HS-5 (cell line): Measurements from ENCODE around the gene LTBP3.
"Not testable (repeated sequence)": the region's sequence is repeated elsewhere in the genome, so short reads cannot be mapped to it uniquely, and the experiment has no call there.

ENCODE experiments used
- DNase-seq: peaks from one replicate; pipeline ENCODE4 v3.0.0-alpha.2; 2012; ENCODE audit warnings: low read depth

The LTBP3 gene

GRCh38 chr11:65536412-65537295 lies 21.5 kb downstream of the LTBP3 start:
- no peak for DNase-seq

DNA sequence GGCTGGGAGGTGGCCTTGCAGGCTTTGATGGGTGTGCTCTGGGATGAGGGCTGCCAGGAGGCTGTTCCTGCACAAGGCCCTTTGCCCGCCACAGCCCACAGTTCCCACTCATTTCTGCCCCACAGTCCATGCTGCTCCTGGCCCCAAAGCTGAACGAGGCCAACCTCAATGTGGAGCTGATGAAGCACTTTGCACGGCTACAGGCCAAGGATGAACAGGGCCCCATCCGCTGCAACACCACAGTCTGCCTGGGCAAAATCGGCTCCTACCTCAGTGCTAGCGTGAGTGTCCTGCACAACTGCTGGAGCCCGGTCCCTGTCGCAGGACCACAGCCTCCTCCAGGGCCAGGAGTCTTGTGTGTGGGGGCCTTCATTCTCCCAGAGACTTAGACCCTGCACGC lies 23.1 kb downstream of the LTBP3 start:
- DNase-seq = no peak

- no peak for DNase-seq
Measured at GRCh38 chr11:65532388-65533064, 25.6 kb downstream of the LTBP3 start.

DNA sequence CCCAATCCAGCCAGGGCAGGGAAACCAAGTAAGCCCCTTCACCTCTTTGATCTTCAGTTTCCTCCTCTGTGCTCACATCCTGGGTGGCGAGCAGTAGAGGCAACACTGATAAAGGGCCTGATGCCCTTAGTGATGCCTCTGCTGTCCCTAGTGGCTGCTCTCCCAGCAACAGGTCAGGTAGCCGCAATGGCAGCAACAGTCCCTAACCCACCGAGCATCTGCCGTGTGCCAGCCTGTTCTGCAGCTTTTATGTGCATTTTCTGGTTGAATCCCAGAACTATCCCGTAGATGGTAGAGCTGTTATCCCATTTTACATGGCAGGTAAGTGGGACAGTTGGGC lies 28.0 kb downstream of the LTBP3 start:
- DNase-seq = no peak

DNA sequence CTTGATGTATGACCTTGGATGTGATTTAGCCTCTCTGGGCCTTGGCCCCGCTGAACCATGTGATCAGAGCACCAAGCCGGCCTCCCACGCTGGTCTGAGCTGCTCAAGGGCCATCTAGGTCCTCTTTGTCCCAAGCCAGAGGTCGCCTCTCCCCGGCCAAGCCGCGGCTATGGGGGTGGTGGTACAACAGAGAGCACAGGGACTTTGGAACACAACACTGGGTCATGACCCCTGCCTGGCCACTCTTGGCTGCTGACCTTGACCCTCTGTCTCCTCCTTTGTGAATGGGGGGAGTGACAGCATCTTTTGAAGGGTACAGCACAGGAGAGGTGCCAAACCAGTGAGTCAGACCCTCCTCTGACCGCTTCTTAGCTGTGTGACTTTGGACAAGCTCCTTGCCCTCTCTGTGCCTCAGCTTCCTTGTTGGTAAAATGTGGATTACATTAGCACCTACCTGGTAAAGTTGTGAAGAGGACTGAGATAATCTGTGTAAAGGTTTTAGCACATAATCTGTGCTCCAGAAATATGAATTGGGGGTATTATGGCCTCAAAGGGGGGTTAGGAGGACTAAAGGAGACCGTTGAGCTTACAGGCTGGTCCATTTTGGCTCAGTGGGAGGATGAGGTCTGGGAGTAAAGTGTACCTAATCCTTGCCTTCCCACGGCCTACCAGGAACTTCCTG lies 28.5 kb downstream of the LTBP3 start:
- DNase-seq = no peak

DNA sequence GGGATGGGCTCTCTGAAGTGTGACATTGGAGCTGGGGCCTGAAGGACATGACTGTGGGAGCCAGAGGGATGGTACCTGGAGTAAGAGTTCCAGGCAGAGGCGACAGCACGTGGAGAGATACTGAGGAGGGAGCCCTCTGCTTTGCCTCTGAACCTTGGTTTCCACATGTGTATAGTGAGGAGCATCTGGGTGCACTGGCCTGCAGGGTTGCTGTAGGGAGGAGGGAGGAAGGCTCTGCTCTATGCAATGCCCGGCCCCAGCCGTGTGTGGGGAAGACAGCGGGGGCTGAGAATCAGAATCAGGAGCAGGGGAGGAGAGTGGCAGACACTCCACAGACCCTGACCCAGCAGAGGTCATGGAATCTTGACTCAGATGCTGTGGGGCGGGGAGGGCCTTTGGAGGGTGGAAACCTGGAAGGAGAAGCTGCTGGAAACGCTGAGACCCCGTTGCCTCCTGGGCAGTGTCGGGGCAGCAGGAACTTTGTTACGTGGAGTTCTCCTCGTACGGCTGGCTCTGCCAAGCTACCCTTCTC lies 29.3 kb downstream of the LTBP3 start:
- no peak for DNase-seq

DNA sequence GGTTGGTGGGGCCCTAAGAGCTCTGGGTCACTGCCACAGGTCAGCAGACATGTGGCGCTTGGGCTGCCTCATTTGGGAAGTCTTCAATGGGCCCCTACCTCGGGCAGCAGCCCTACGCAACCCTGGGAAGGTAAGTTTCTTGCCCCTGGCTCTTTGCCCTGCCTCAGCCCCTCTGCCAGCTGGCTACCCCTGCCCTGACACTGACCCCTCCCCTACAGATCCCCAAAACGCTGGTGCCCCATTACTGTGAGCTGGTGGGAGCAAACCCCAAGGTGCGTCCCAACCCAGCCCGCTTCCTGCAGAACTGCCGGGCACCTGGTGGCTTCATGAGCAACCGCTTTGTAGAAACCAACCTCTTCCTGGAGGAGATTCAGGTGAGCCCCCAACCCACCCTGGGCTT lies 31.4 kb downstream of the LTBP3 start:
- DNase-seq = no peak

DNA sequence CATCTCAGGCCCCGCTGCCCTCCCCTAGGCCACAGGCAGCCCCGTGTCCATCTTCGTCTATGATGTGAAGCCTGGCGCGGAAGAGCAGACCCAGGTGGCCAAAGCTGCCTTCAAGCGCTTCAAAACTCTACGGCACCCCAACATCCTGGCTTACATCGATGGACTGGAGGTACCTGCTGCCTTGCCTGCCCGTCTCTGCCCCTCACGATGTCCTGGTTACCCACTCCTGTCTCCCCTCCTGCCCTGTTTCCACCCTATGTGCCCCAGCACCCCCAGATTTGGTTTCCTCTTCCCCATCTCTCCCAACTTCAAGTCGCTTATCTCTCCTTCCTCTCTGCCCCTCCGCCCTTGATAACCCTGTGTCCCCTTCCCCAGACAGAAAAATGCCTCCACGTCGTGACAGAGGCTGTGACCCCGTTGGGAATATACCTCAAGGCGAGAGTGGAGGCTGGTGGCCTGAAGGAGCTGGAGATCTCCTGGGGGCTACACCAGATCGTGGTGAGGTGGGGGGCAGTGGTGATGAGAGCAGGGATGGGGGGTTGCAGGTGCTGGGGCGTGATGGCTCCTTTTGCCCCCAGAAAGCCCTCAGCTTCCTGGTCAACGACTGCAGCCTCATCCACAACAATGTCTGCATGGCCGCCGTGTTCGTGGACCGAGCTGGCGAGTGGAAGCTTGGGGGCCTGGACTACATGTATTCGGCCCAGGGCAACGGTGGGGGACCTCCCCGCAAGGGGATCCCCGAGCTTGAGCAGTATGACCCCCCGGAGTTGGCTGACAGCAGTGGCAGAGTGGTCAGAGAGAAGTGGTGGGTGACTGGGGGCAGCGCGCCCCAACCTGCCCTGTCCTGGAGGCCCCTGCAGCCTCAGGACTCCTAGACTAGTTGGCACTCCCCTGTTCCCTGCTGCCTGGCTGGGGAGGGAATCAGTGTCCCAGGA lies 32.3 kb downstream of the LTBP3 start:
- no peak for DNase-seq

GRCh38 chr11:65524741-65525545 lies 33.2 kb downstream of the LTBP3 start, which contains the start of gene SCYL1:
SCYL1 (plus strand) TSS chr11:65525083; CDS start chr11:65525154, 71 bp downstream.
- no peak for DNase-seq

GRCh38 chr11:65524014-65524740 lies 34.0 kb downstream of the LTBP3 start:
- DNase-seq = no peak

GRCh38 chr11:65523631-65523968 lies 34.6 kb downstream of the LTBP3 start:
- DNase-seq = not testable (repeated sequence)

GRCh38 chr11:65522718-65523630 lies 35.2 kb downstream of the LTBP3 start:
- not testable (repeated sequence) for DNase-seq

DNA sequence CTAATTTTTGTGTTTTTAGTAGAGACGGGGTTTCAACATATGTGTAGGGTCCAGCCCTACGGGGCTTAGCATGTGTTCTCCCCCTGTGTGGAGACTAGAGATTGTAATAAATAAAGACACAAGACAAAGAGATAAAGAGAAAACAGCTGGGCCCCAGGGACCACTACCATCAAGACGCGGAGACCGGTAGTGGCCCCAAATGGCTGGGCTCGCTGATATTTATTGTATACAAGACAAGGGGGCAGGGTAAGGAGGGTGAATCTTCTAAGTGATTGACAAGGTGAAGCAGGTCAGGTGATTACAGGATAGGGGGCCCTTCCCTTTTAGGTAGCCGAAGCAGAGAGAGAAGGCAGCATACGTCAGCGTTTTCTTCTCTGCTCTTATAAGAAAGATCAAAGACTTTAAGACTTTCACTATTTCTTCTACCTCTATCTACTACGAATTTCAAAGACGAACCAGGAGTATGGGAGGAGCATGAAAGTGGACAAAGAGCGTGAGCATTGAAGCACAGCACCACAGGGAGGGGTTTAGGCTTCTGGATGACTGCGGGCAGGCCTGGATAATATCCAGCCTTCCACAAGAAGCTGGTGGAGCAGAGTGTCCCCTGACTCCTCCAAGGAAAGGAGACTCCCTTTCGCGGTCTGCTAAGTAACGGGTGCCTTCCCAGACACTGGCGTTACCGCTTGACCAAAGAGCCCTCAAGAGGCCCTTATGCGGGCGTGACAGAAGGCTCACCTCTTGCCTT lies 36.2 kb downstream of the LTBP3 start:
- not testable (repeated sequence) for DNase-seq

DNA sequence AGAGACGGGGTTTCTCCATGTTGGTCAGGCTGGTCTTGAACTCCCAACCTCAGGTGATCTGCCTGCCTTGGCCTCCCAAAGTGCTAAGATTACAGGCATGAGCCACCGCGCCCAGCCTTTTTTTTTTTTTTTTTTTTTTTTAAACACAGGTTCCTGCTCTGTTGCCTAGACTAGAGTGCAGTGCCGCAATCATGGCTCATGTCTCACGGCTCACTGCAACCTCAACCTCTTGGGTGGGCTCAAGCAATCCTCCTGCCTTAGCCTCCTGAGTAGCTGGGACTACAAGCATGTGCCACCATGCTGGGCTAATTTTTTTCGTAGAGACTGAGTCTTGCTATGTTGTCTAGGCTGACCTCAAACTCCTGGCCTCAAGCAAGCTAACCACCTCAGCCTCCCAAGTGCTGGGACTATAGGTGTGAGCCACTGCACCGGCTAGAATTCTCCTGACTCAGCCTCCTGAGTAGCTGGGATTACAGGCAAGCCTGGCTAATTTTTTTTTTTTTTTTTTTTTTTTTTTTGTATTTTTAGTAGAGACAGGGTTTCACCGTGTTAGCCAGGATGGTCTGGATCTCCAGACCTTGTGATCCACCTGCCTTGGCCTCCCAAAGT lies 39.1 kb downstream of the LTBP3 start:
- DNase-seq = not testable (repeated sequence)

GRCh38 chr11:65516135-65516968 lies 41.8 kb downstream of the LTBP3 start:
- DNase-seq = no peak

- not testable (repeated sequence) for DNase-seq
Measured at GRCh38 chr11:65512311-65512710, 45.8 kb downstream of the LTBP3 start.
